Neural cell (in vitro differentiated cells): ENCODE results near the gene PRAC1. TPM values are rescaled to one million over a fixed set of nuclear protein-coding genes. Genes with fewer than 3 reads are reported as not detected.

Source experiments
- H2AFZ ChIP-seq: fragments of 200-600, 300-800 bp; sonication (generic), shearing (Covaris generic); 2 replicates; pipeline ENCODE4 v1.6.0; 2014; ENCODE audit warnings: low read depth, mild to moderate bottlenecking, antibody characterized with exemption, low read length, moderate library complexity
- H3F3A ChIP-seq: fragments of 200-600 bp; shearing (Covaris generic); 2 replicates; pipeline ENCODE4 v1.6.1; 2016; ENCODE audit warnings: mild to moderate bottlenecking, moderate library complexity, mixed read lengths, antibody characterized with exemption, low read length; ENCODE audit not compliant: insufficient read depth, poor library complexity, severe bottlenecking
- H3K27ac ChIP-seq: fragments of 200-600, 300-800 bp; sonication (generic), shearing (Covaris generic); 2 replicates; pipeline ENCODE4 v1.5.1; 2014; ENCODE audit warnings: mild to moderate bottlenecking, low read length, moderate library complexity
- H3K27me3 ChIP-seq: fragments of 300-800, 200-600 bp; sonication (generic), shearing (Covaris generic); 2 replicates; pipeline ENCODE4 v1.6.0; 2014; ENCODE audit warnings: mild to moderate bottlenecking, low read depth, low read length, moderate library complexity; ENCODE audit not compliant: insufficient read depth
- H3K36me3 ChIP-seq: fragments of 300-800, 200-600 bp; sonication (generic), shearing (Covaris generic); 2 replicates; pipeline ENCODE4 v1.5.1; 2014; ENCODE audit warnings: mild to moderate bottlenecking, antibody characterized with exemption, low read length, moderate library complexity; ENCODE audit not compliant: insufficient read depth
- H3K4me2 ChIP-seq: fragments of 300-800, 200-600 bp; sonication (generic), shearing (Covaris generic); 2 replicates; pipeline ENCODE4 v1.6.0; 2014; ENCODE audit warnings: mild to moderate bottlenecking, low read length
- H3K4me3 ChIP-seq: fragments of 300-800, 200-600 bp; sonication (generic), shearing (Covaris generic); 2 replicates; pipeline ENCODE4 v1.5.1; 2014; ENCODE audit warnings: mild to moderate bottlenecking, low read length, moderate library complexity
- H3K79me2 ChIP-seq: fragments of 200-600 bp; shearing (Covaris generic); replicated peaks from 2 replicates; pipeline ENCODE4 v1.6.0; 2014; ENCODE audit warnings: mild to moderate bottlenecking, low read length, moderate library complexity; ENCODE audit not compliant: insufficient read depth
- H3K9ac ChIP-seq: fragments of 300-800, 200-600 bp; sonication (generic), shearing (Covaris generic); 2 replicates; pipeline ENCODE4 v1.6.1; 2016; ENCODE audit warnings: mild to moderate bottlenecking, low read length, mixed read lengths
- H3K9me2 ChIP-seq: fragments of 200-600 bp; shearing (Covaris generic); 2 replicates; pipeline ENCODE4 v1.6.1; 2016; ENCODE audit warnings: mild to moderate bottlenecking, low read length, mixed read lengths; ENCODE audit not compliant: insufficient read depth
- H3K9me3 ChIP-seq: fragments of 200-600, 300-800 bp; sonication (generic), shearing (Covaris generic); 2 replicates; pipeline ENCODE4 v1.6.1; 2016; ENCODE audit warnings: mild to moderate bottlenecking, mixed run types, low read length, moderate library complexity, mixed read lengths
- H4K20me1 ChIP-seq: fragments of 200-600 bp; shearing (Covaris generic); 2 replicates; pipeline ENCODE4 v1.6.1; 2016; ENCODE audit warnings: mild to moderate bottlenecking, mixed run types; ENCODE audit not compliant: insufficient read depth
- CTCF ChIP-seq: fragments of 450-650 bp; IDR thresholded peaks from 2 replicates; pipeline ENCODE4 v1.5.1; 2014; ENCODE audit warnings: antibody characterized with exemption, mild to moderate bottlenecking, moderate library complexity; ENCODE audit not compliant: poor library complexity, severe bottlenecking
- EP300 ChIP-seq: fragments of 450-650 bp; conservative IDR thresholded peaks from 2 replicates; pipeline ENCODE4 v1.6.1; 2014; ENCODE audit warnings: antibody characterized with exemption, mild to moderate bottlenecking, moderate library complexity; ENCODE audit not compliant: poor library complexity, severe bottlenecking
- EZH2 ChIP-seq: fragments of 200-600, 300-800 bp; shearing (Covaris generic), sonication (generic); IDR thresholded peaks from 2 replicates; pipeline ENCODE4 v1.6.1; 2014; ENCODE audit warnings: antibody characterized with exemption, low read length, borderline replicate concordance, mild to moderate bottlenecking; ENCODE audit not compliant: insufficient read depth, poor library complexity, severe bottlenecking
- MXI1 ChIP-seq: fragments of 450-650 bp; conservative IDR thresholded peaks from 2 replicates; pipeline ENCODE4 v1.6.1; 2014; ENCODE audit warnings: antibody characterized with exemption, mild to moderate bottlenecking; ENCODE audit not compliant: poor library complexity, severe bottlenecking
- POLR2AphosphoS5 ChIP-seq: IDR thresholded peaks from 2 replicates; pipeline ENCODE4 v1.6.1; 2012
- RAD21 ChIP-seq: fragments of 450-650 bp; conservative IDR thresholded peaks from 2 replicates; pipeline ENCODE4 v1.6.1; 2014; ENCODE audit warnings: antibody characterized with exemption, mild to moderate bottlenecking, moderate library complexity
- REST ChIP-seq: IDR thresholded peaks from 2 replicates; pipeline ENCODE4 v1.6.1; 2012; ENCODE audit warnings: borderline replicate concordance
- SMC3 ChIP-seq: fragments of 450-650 bp; conservative IDR thresholded peaks from 2 replicates; pipeline ENCODE4 v1.6.1; 2014; ENCODE audit warnings: antibody characterized with exemption, mild to moderate bottlenecking, moderate library complexity; ENCODE audit not compliant: poor library complexity
- TAF1 ChIP-seq: IDR thresholded peaks from 2 replicates; pipeline ENCODE4 v1.6.1; 2012; ENCODE audit warnings: low read depth
- polyA plus RNA-seq: library from polyadenylated mRNA; depleted of rRNA; stranded (reverse); fragments of >200 nt; gene quantifications from 2 replicates; pipeline ENCODE4 v1.2.3, GENCODE V29; 2014

The PRAC1 gene
- polyA plus RNA-seq, 1 donor from 2014 or later = not detected

GRCh38 chr17:48693178-48693577 is 29.1 kb downstream of the PRAC1 start:
- peaks cover 33% of the 10 kb centered on the region for H3K27me3 ChIP-seq
- no peak overlapping the region for H2AFZ ChIP-seq
- no peaks in the 10 kb centered on the region for H3K79me2 ChIP-seq
- no peaks in the 10 kb centered on the region for H3F3A ChIP-seq
- H3K9me3 ChIP-seq = no peaks in the 10 kb centered on the region
- no peaks in the 10 kb centered on the region for H3K36me3 ChIP-seq
- H3K4me2 ChIP-seq = no peak overlapping the region
- TF ChIP-seq RAD21 (no peak), REST (no peak), EZH2 (no peak), MXI1 (no peak), POLR2AphosphoS5 (no peak), TAF1 (no peak), SMC3 (no peak), CTCF (no peak), EP300 (no peak)
- H3K27ac ChIP-seq = no peak overlapping the region
- H3K9ac ChIP-seq = no peak overlapping the region
- H3K9me2 ChIP-seq = no peaks in the 10 kb centered on the region
- H4K20me1 ChIP-seq = no peaks in the 10 kb centered on the region
- H3K4me3 ChIP-seq = no peak overlapping the region

GRCh38 chr17:48692049-48692448 is 30.3 kb downstream of the PRAC1 start:
- no peak for TF ChIP-seq MXI1
- no peak for TF ChIP-seq REST

More at GRCh38 chr17:48692049-48692448, 30.3 kb downstream of the PRAC1 start:
- Histone ChIP-seq H4K20me1 (no peaks in the 10 kb centered on the region), H3K27me3 (peaks cover 25% of the 10 kb centered on the region), H3F3A (no peaks in the 10 kb centered on the region), H3K9me3 (no peaks in the 10 kb centered on the region), H2AFZ (no peak overlapping the region), H3K36me3 (no peaks in the 10 kb centered on the region), H3K79me2 (no peaks in the 10 kb centered on the region), H3K9me2 (no peaks in the 10 kb centered on the region), H3K4me2 (no peak overlapping the region), H3K27ac (no peak overlapping the region), H3K4me3 (no peak overlapping the region), H3K9ac (no peak overlapping the region)
